MM.1S (cell line): ENCODE results near the gene SLC25A39.
A peak's percentile ranks its signal among the peaks of the same experiment; 100 is the strongest.

Experiments
- DNase-seq: peaks from one replicate; pipeline ENCODE4 v3.0.0-alpha.2; 2015
- H2AFZ ChIP-seq: fragments of 300-600 bp; sonication (generic); 2 replicates; pipeline ENCODE4 v1.6.0; 2016; ENCODE audit warnings: antibody characterized with exemption, low read length
- H3F3A ChIP-seq: fragments of 300-600 bp; sonication (generic); 2 replicates; pipeline ENCODE4 v1.6.1; 2016; ENCODE audit warnings: mild to moderate bottlenecking, antibody characterized with exemption, low read length, moderate library complexity, mixed read lengths; ENCODE audit not compliant: insufficient read depth
- H3K27ac ChIP-seq: fragments of 300-600 bp; sonication (generic); 2 replicates; pipeline ENCODE4 v1.5.1; 2016; ENCODE audit warnings: mild to moderate bottlenecking, low read length
- H3K27me3 ChIP-seq: fragments of 300-600 bp; sonication (generic); replicated peaks from 2 replicates; pipeline ENCODE4 v1.6.0; 2016; ENCODE audit warnings: low read length; ENCODE audit not compliant: insufficient read depth
- H3K36me3 ChIP-seq: fragments of 300-600 bp; sonication (generic); replicated peaks from 2 replicates; pipeline ENCODE4 v1.6.1; 2016; ENCODE audit warnings: mild to moderate bottlenecking, low read length, mixed read lengths; ENCODE audit not compliant: insufficient read depth
- H3K4me1 ChIP-seq: fragments of 300-600 bp; sonication (generic); 2 replicates; pipeline ENCODE4 v1.6.1; 2016; ENCODE audit warnings: low read length, mixed read lengths
- H3K4me2 ChIP-seq: fragments of 300-600 bp; sonication (generic); 2 replicates; pipeline ENCODE4 v1.6.0; 2016; ENCODE audit warnings: low read depth, low read length
- H3K4me3 ChIP-seq: fragments of 300-600 bp; sonication (generic); 2 replicates; pipeline ENCODE4 v1.5.1; 2016; ENCODE audit warnings: low read length, mixed read lengths
- H3K79me2 ChIP-seq: fragments of 300-600 bp; sonication (generic); 2 replicates; pipeline ENCODE4 v1.6.1; 2016; ENCODE audit warnings: mixed run types, low read length, mixed read lengths
- H3K9ac ChIP-seq: fragments of 300-600 bp; sonication (generic); 2 replicates; pipeline ENCODE4 v1.6.1; 2016; ENCODE audit warnings: low read length, mixed read lengths
- H3K9me2 ChIP-seq: fragments of 300-600 bp; sonication (generic); replicated peaks from 2 replicates; pipeline ENCODE4 v1.6.1; 2016; ENCODE audit warnings: mild to moderate bottlenecking, low read length, mixed read lengths; ENCODE audit not compliant: insufficient read depth
- H3K9me3 ChIP-seq: fragments of 300-600 bp; sonication (generic); replicated peaks from 2 replicates; pipeline ENCODE4 v1.6.1; 2016; ENCODE audit warnings: mild to moderate bottlenecking, low read length, mixed read lengths; ENCODE audit not compliant: insufficient read depth
- H4K20me1 ChIP-seq: fragments of 300-600 bp; sonication (generic); 2 replicates; pipeline ENCODE4 v1.6.1; 2016; ENCODE audit warnings: mild to moderate bottlenecking, low read length, moderate library complexity, mixed read lengths; ENCODE audit not compliant: insufficient read depth
- EZH2 ChIP-seq: fragments of 300-600 bp; sonication (generic); optimal IDR thresholded peaks from 2 replicates; pipeline ENCODE3; 2017; ENCODE audit warnings: low read depth, mild to moderate bottlenecking, antibody characterized with exemption, low read length, mixed read lengths
- EZH2phosphoT487 ChIP-seq: fragments of 300-600 bp; sonication (generic); IDR thresholded peaks from 2 replicates; pipeline ENCODE4 v1.6.1; 2018; ENCODE audit warnings: antibody characterized with exemption, low read length
- TF ChIP-seq, protein P1 (sequence below): fragments of 300-600 bp; sonication (generic); IDR thresholded peaks from 2 replicates; pipeline ENCODE4 v1.5.1; 2016; ENCODE audit warnings: antibody characterized with exemption, low read length, mixed read lengths

The SLC25A39 gene

DNA sequence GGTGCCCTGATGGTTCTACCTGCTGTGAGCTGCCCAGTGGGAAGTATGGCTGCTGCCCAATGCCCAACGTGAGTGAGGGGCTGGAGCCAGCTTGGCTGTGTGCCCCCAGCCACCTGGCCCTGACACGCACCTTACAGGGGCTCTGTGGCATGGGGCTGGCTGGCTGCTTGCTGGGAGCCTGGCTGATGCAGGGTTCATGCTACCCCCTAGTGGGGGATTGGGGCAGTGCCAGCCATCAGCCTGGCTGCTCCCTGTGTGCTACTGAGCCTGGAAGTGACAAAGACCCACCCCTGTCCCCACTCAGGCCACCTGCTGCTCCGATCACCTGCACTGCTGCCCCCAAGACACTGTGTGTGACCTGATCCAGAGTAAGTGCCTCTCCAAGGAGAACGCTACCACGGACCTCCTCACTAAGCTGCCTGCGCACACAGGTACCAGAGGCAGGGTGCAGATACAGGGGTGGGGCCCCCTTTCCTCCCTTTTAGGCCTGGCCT is 26.2 kb upstream of the SLC25A39 start:
- Histone ChIP-seq H4K20me1 (no peaks in the 10 kb centered on the region), H2AFZ (no peak overlapping the region), H3F3A (no peaks in the 10 kb centered on the region; the same call in 1 of the 2 replicates), H3K9ac (no peak overlapping the region), H3K79me2 (no peaks in the 10 kb centered on the region), H3K9me3 (no peaks in the 10 kb centered on the region), H3K36me3 (no peaks in the 10 kb centered on the region), H3K4me1 (peaks cover 18% of the 10 kb centered on the region), H3K27ac (no peak overlapping the region), H3K27me3 (no peaks in the 10 kb centered on the region), H3K4me2 (no peak overlapping the region), H3K4me3 (no peak overlapping the region), H3K9me2 (no peaks in the 10 kb centered on the region)
- peak; percentile 64 for DNase-seq
- no peak for TF ChIP-seq EZH2
- TF ChIP-seq, protein P1, sequence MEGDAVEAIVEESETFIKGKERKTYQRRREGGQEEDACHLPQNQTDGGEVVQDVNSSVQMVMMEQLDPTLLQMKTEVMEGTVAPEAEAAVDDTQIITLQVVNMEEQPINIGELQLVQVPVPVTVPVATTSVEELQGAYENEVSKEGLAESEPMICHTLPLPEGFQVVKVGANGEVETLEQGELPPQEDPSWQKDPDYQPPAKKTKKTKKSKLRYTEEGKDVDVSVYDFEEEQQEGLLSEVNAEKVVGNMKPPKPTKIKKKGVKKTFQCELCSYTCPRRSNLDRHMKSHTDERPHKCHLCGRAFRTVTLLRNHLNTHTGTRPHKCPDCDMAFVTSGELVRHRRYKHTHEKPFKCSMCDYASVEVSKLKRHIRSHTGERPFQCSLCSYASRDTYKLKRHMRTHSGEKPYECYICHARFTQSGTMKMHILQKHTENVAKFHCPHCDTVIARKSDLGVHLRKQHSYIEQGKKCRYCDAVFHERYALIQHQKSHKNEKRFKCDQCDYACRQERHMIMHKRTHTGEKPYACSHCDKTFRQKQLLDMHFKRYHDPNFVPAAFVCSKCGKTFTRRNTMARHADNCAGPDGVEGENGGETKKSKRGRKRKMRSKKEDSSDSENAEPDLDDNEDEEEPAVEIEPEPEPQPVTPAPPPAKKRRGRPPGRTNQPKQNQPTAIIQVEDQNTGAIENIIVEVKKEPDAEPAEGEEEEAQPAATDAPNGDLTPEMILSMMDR = peak; percentile 88

DNA sequence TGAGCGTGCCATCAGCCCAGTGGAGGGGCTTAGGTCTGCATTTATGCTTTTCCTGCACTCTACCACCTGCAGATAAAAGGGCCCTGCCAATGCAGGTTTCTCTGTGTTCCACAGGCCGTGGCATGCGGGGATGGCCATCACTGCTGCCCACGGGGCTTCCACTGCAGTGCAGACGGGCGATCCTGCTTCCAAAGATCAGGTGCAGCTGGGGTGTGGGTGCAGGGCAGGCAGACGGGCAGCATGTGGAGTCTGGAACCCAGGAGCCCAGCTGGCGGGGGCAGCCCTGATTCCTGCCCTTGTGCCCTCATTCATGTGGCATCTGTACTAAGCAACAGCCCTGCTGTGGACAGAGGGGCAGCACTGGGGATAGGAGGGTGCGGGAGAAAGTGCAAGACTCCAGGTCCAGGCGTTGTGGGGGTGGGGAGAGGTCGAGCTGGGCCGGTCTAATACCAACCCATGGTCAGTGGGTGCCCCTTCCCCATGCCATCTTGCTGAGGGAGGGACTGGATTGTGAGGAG is 25.0 kb upstream of the SLC25A39 start:
- Histone ChIP-seq H2AFZ (no peak overlapping the region), H3F3A (no peaks in the 10 kb centered on the region; the same call in 1 of the 2 replicates), H3K9ac (no peak overlapping the region), H3K9me3 (no peaks in the 10 kb centered on the region), H3K79me2 (no peaks in the 10 kb centered on the region), H3K27ac (no peak overlapping the region), H4K20me1 (no peaks in the 10 kb centered on the region), H3K4me3 (no peak overlapping the region), H3K4me2 (no peak overlapping the region), H3K36me3 (no peaks in the 10 kb centered on the region), H3K9me2 (no peaks in the 10 kb centered on the region), H3K27me3 (no peaks in the 10 kb centered on the region), H3K4me1 (peaks cover 18% of the 10 kb centered on the region)
- TF ChIP-seq EZH2phosphoT487 (no peak), EZH2 (no peak)
- TF ChIP-seq, protein P1 = no peak
- no peak for DNase-seq

DNA sequence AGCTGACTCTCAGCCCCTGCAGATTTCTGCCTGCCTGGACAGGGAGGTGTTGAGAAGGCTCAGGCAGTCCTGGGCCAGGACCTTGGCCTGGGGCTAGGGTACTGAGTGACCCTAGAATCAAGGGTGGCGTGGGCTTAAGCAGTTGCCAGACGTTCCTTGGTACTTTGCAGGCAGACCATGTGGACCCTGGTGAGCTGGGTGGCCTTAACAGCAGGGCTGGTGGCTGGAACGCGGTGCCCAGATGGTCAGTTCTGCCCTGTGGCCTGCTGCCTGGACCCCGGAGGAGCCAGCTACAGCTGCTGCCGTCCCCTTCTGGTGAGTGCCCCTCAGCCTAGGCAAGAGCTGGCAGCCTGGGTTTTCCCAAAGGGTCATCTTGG is 24.4 kb upstream of the SLC25A39 start:
- H3K4me3 ChIP-seq = no peak overlapping the region
- H3K9ac ChIP-seq = no peak overlapping the region
- no peak for DNase-seq
- no peaks in the 10 kb centered on the region for H3K9me2 ChIP-seq
- no peaks in the 10 kb centered on the region; the same call in 1 of the 2 replicates for H3F3A ChIP-seq
- H3K79me2 ChIP-seq = no peaks in the 10 kb centered on the region
- H3K36me3 ChIP-seq = no peaks in the 10 kb centered on the region
- no peaks in the 10 kb centered on the region for H4K20me1 ChIP-seq
- peaks cover 18% of the 10 kb centered on the region for H3K4me1 ChIP-seq
- no peak overlapping the region for H2AFZ ChIP-seq
- H3K9me3 ChIP-seq = no peaks in the 10 kb centered on the region
- no peak overlapping the region for H3K27ac ChIP-seq
- TF ChIP-seq EZH2phosphoT487 (no peak), EZH2 (no peak)
- TF ChIP-seq, protein P1 = no peak
- no peaks in the 10 kb centered on the region for H3K27me3 ChIP-seq
- no peak overlapping the region for H3K4me2 ChIP-seq
